ENCODE results near the gene RASGRP3.

- no peak for TF ChIP-seq EZH2phosphoT487 (IDR thresholded peaks at IDR 0.05; ENCODE audit: insufficient read depth, low read depth)
- no peak for TF ChIP-seq EZH2 (IDR thresholded peaks at IDR 0.05; ENCODE audit: insufficient read depth, poor library complexity, severe bottlenecking)
Observed at GRCh38 chr2:33430077-33430476, 46.4 kb upstream of the RASGRP3 start.
